Measurements from ENCODE around the gene SIAH3.

Gene SIAH3

GRCh38 chr13:45775401-45775963 is 76.1 kb downstream of the SIAH3 start:
- H3K9me2 ChIP-seq (ENCODE audit: low read depth, low read length) = no peaks in the 10 kb centered on the region
- H3F3A ChIP-seq (ENCODE audit: insufficient read depth, low read length) = no peaks in the 10 kb centered on the region
- no peak overlapping the region for H3K9ac ChIP-seq (ENCODE audit: low read length)
- no peaks in the 10 kb centered on the region for H3K79me2 ChIP-seq (ENCODE audit: insufficient read depth, low read length)
- no peak overlapping the region for H3K4me3 ChIP-seq (ENCODE audit: low read depth, low read length, poor library complexity, severe bottlenecking)
- no peaks in the 10 kb centered on the region for H3K36me3 ChIP-seq (ENCODE audit: insufficient read depth, low read length)
- no peak overlapping the region for H3K4me2 ChIP-seq (ENCODE audit: low read length)
- H3K27ac ChIP-seq (ENCODE audit: low read depth, low read length, poor library complexity, severe bottlenecking) = no peak overlapping the region
- H4K20me1 ChIP-seq (ENCODE audit: insufficient read depth, low read length) = no peaks in the 10 kb centered on the region
- TF ChIP-seq CTCF (IDR thresholded peaks at IDR 0.05; ENCODE audit: low read length) (no peak), EZH2 (IDR thresholded peaks at IDR 0.05; ENCODE audit: borderline replicate concordance, low read length) (no peak)
- no peaks in the 10 kb centered on the region for H3K27me3 ChIP-seq (ENCODE audit: insufficient read depth, low read length)
- H2AFZ ChIP-seq (ENCODE audit: low read length) = no peak overlapping the region
- H3K9me3 ChIP-seq (ENCODE audit: low read length) = no peaks in the 10 kb centered on the region
- no peaks in the 10 kb centered on the region for H3K4me1 ChIP-seq (ENCODE audit: insufficient read depth, low read length, severe bottlenecking)

- H3K9me3 ChIP-seq (ENCODE audit: low read length) = no peaks in the 10 kb centered on the region
- no peak overlapping the region for H3K27ac ChIP-seq (ENCODE audit: low read depth, low read length, poor library complexity, severe bottlenecking)
- H3F3A ChIP-seq (ENCODE audit: insufficient read depth, low read length) = no peaks in the 10 kb centered on the region
- no peaks in the 10 kb centered on the region for H3K9me2 ChIP-seq (ENCODE audit: low read depth, low read length)
- H2AFZ ChIP-seq (ENCODE audit: low read length) = no peak overlapping the region
- TF ChIP-seq EZH2 (IDR thresholded peaks at IDR 0.05; ENCODE audit: borderline replicate concordance, low read length) = no peak
- TF ChIP-seq CTCF (IDR thresholded peaks at IDR 0.05; ENCODE audit: low read length) = no peak
- H3K4me3 ChIP-seq (ENCODE audit: low read depth, low read length, poor library complexity, severe bottlenecking) = no peak overlapping the region
- H3K9ac ChIP-seq (ENCODE audit: low read length) = no peak overlapping the region
- no peaks in the 10 kb centered on the region for H3K79me2 ChIP-seq (ENCODE audit: insufficient read depth, low read length)
- H3K36me3 ChIP-seq (ENCODE audit: insufficient read depth, low read length) = no peaks in the 10 kb centered on the region
- no peaks in the 10 kb centered on the region for H4K20me1 ChIP-seq (ENCODE audit: insufficient read depth, low read length)
- no peak overlapping the region for H3K4me2 ChIP-seq (ENCODE audit: low read length)
- no peaks in the 10 kb centered on the region for H3K4me1 ChIP-seq (ENCODE audit: insufficient read depth, low read length, severe bottlenecking)
- H3K27me3 ChIP-seq (ENCODE audit: insufficient read depth, low read length) = no peaks in the 10 kb centered on the region
Measured at GRCh38 chr13:45773944-45774343, 77.6 kb downstream of the SIAH3 start.

GRCh38 chr13:45773236-45773635 is 78.3 kb downstream of the SIAH3 start:
- H3F3A ChIP-seq (ENCODE audit: insufficient read depth, low read length) = no peaks in the 10 kb centered on the region
- no peak overlapping the region for H3K27ac ChIP-seq (ENCODE audit: low read depth, low read length, poor library complexity, severe bottlenecking)
- no peak overlapping the region for H3K4me2 ChIP-seq (ENCODE audit: low read length)
- no peaks in the 10 kb centered on the region for H3K9me3 ChIP-seq (ENCODE audit: low read length)
- H3K4me3 ChIP-seq (ENCODE audit: low read depth, low read length, poor library complexity, severe bottlenecking) = no peak overlapping the region
- no peaks in the 10 kb centered on the region for H4K20me1 ChIP-seq (ENCODE audit: insufficient read depth, low read length)
- TF ChIP-seq EZH2 (IDR thresholded peaks at IDR 0.05; ENCODE audit: borderline replicate concordance, low read length) (no peak), CTCF (IDR thresholded peaks at IDR 0.05; ENCODE audit: low read length) (no peak)
- no peak overlapping the region for H3K9ac ChIP-seq (ENCODE audit: low read length)
- H3K4me1 ChIP-seq (ENCODE audit: insufficient read depth, low read length, severe bottlenecking) = no peaks in the 10 kb centered on the region
- H3K9me2 ChIP-seq (ENCODE audit: low read depth, low read length) = no peaks in the 10 kb centered on the region
- no peak overlapping the region for H2AFZ ChIP-seq (ENCODE audit: low read length)
- H3K36me3 ChIP-seq (ENCODE audit: insufficient read depth, low read length) = no peaks in the 10 kb centered on the region
- H3K27me3 ChIP-seq (ENCODE audit: insufficient read depth, low read length) = no peaks in the 10 kb centered on the region
- no peaks in the 10 kb centered on the region for H3K79me2 ChIP-seq (ENCODE audit: insufficient read depth, low read length)
